GM12892 (cell line): Measurements from ENCODE around the gene PERP. TPM values are rescaled to one million over a fixed set of nuclear protein-coding genes. Genes with fewer than 3 reads are reported as not detected.
"Not testable (repeated sequence)": the region's sequence is repeated elsewhere in the genome, so short reads cannot be mapped to it uniquely, and the experiment has no call there.

Experiments used
- DNase-seq: peaks from one replicate; pipeline ENCODE4 v3.0.0; 2011; ENCODE audit not compliant: insufficient read length
- FAIRE-seq: peaks from 2 replicates; lab custom pipeline; 2011; peaks lifted over from hg19 to GRCh38; lab: Jason Lieb, UNC
- POLR2A ChIP-seq: IDR thresholded peaks from 2 replicates; pipeline ENCODE4 v1.6.1; 2011; ENCODE audit warnings: low read depth, low read length, control low read depth
- POLR2AphosphoS5 ChIP-seq: IDR thresholded peaks from 2 replicates; pipeline ENCODE4 v1.6.1; 2011; ENCODE audit warnings: low read depth, low read length, control low read depth
- TAF1 ChIP-seq: IDR thresholded peaks from 2 replicates; pipeline ENCODE4 v1.6.1; 2011; ENCODE audit warnings: low read depth, mild to moderate bottlenecking, control low read depth, low read length, borderline replicate concordance
- polyA plus RNA-seq: library from polyadenylated mRNA; unstranded; fragments of >200 nt; gene quantifications from one replicate; pipeline ENCODE4 v1.2.1, GENCODE V29; 2012; ENCODE audit warnings: missing spikeins, inconsistent platforms; ENCODE audit not compliant: missing spikeins

PERP gene
- 1.3 TPM for polyA plus RNA-seq

- TF ChIP-seq TAF1: no peak
- TF ChIP-seq POLR2AphosphoS5: no peak
- no peak for TF ChIP-seq POLR2A
- FAIRE-seq (peak; percentile 81), DNase-seq (peak; percentile 42)
Observed at GRCh38 chr6:138107078-138107751, at the start of gene PERP. Gene PERP, minus strand, starts transcription at chr6:138107419. Its CDS starts 79 bp downstream, at chr6:138107340.

- FAIRE-seq (no peak), DNase-seq (no peak)
- TF ChIP-seq TAF1 (no peak), POLR2A (no peak)
Observed at GRCh38 chr6:138155443-138155842, 48.2 kb upstream of the PERP start.

GRCh38 chr6:138146544-138146943, 39.3 kb upstream of the PERP start:
- no peak for FAIRE-seq
- DNase-seq: no peak
- TF ChIP-seq POLR2AphosphoS5: no peak
- TF ChIP-seq TAF1: no peak
- no peak for TF ChIP-seq POLR2A

DNA sequence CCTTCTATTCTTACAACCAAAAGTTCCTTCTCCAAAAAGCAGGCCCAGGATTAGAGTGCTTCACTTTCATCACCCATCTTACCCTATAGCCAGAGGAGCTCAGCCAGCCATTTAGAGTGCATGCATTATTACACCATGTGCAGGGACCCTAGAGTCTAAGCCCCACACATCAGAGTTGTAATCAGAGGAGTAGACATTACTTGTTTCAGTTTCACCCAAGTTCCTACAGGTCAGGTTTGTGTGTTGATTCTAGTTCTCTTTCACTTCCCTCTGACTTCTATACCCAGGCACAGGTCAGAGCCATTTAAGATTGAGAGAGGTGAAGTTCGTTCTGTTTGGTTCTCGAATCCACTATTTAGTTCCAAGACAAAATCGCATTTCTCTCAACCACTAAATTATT, 38.2 kb upstream of the PERP start:
- TF ChIP-seq POLR2AphosphoS5: no peak
- TF ChIP-seq POLR2A: no peak
- no peak for TF ChIP-seq TAF1
- FAIRE-seq (peak; percentile 38), DNase-seq (no peak)

DNA sequence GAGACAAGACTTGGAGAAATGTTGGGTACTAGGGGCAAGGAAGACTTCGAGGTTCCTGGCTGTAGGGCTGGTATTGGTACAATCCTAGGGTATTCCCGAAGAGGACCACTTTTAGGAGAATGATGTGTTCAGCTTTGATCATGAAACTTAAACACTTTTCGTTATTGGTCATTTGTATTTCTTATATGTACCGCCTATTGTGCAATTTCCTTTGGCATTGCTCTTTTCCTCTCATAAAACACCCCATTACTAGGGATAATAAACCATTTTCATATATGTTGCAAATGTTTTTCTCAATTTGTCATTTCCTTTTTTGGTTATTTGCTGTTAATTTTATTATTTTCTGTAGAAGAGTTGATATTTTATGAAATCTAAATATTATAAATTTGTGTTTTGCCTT, 35.6 kb upstream of the PERP start:
- DNase-seq (no peak), FAIRE-seq (no peak)
- TF ChIP-seq TAF1 (no peak), POLR2AphosphoS5 (no peak)

DNA sequence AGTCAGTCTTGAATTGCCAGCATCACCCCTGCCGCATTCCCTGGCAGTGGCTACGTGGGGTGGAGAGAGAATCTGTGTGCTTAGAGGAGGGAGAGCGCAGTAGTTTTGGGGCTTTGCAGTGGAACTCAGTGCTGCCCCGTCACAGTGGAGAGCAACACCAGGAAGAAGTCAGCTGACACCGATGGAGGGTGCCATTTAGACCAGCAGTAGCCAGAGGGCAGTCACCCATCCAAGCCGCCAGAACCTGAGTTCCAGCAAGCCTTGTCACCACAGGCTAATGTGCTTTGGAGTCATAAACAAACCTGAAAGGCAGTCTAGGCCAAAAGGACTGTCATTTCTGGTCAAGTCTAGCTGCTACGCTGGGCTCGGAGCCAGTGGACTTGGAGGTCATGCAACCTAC, 22.0 kb upstream of the PERP start:
- no peak for TF ChIP-seq POLR2A
- TF ChIP-seq TAF1: no peak
- no peak for TF ChIP-seq POLR2AphosphoS5
- DNase-seq (no peak), FAIRE-seq (no peak)

DNA sequence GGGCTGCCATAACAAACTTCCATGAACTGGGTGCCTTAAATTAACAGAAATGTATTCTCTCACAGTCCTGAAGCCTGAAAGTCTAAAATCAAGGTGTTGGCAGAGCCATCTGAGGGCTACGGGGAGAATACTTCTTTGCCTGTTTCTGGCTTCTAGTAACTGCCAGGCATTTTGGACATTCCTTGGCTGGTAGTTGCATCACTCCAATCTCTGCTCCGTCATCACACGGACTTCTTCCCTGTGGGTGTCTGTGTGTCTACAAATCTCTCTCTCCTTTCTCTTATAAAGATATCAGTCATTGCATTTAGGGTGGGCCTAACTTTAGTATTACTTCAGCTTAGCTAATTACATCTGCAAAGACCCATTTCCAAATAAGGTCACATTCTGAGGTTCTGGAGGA, 20.9 kb upstream of the PERP start:
- TF ChIP-seq TAF1: no peak
- TF ChIP-seq POLR2AphosphoS5: no peak
- DNase-seq (no peak), FAIRE-seq (no peak)

- TF ChIP-seq POLR2A (no peak), POLR2AphosphoS5 (no peak)
- DNase-seq (no peak), FAIRE-seq (no peak)
Observed at GRCh38 chr6:138124096-138124495, 16.9 kb upstream of the PERP start.

GRCh38 chr6:138119976-138120375, 12.8 kb upstream of the PERP start:
- no peak for TF ChIP-seq POLR2AphosphoS5
- no peak for TF ChIP-seq POLR2A
- no peak for TF ChIP-seq TAF1
- FAIRE-seq: no peak

GRCh38 chr6:138119229-138119628, 12.0 kb upstream of the PERP start:
- DNase-seq: not testable (repeated sequence)

More at GRCh38 chr6:138119976-138120375, 12.8 kb upstream of the PERP start:
- no peak for DNase-seq

DNA sequence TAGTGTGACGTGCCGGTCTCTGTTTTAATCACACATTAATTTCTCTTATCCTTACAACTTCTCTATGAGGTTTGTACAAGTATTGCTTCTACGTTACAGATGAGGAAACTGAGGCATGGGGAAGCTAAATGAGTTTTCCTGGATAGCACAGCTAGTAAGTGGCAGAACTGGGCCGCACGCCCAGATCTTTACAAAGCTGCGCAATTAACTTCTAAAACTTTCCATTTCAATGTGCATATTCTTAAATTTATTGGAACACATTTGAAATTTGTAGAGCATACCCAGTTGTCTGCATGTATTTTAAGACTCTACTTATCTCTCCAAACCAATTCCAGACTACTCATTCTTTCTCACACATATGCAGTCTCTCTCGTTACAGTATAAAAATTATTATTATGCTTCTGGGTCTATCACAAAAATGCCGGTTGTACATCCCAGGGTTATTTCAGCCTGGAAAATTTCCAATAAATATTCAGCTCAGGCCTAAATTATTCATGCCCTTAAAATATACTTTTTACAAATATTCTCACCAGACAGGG, 10.2 kb upstream of the PERP start:
- FAIRE-seq (no peak), DNase-seq (no peak)
- no peak for TF ChIP-seq TAF1
- no peak for TF ChIP-seq POLR2AphosphoS5
- TF ChIP-seq POLR2A: no peak

More at GRCh38 chr6:138119229-138119628, 12.0 kb upstream of the PERP start:
- not testable (repeated sequence) for FAIRE-seq

DNA sequence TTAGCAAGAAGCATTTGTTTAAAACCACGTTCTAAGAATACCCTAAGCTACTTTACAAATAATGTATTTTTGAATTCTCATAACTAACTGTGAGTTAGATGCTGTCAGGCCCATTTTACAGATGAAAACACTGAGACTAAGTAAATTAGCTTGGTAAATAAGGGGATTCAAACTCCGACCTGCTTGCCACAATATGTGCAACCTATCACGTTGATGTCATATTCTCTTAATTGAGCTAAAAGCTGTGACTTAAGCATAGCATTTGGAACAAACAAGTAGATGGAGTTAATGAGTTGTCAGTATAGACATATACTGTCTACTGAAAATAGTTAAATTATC, 9.4 kb upstream of the PERP start:
- no peak for TF ChIP-seq POLR2AphosphoS5
- TF ChIP-seq TAF1: no peak
- TF ChIP-seq POLR2A: no peak
- no peak for DNase-seq
- no peak for FAIRE-seq
